ENCODE data around the gene OXCT1. TPM values are rescaled to one million over a fixed set of nuclear protein-coding genes. Genes with fewer than 3 reads are reported as not detected.

Gene OXCT1
- 22.0 and 29.2 TPM in 2 replicates for total RNA-seq

- peak within 1 kb of the TSS; percentile 79 for H3K4me3 ChIP-seq (ENCODE audit: low read depth, low read length)
- no peak for DNase-seq (ENCODE audit: low read depth)
- TF ChIP-seq, protein P1, sequence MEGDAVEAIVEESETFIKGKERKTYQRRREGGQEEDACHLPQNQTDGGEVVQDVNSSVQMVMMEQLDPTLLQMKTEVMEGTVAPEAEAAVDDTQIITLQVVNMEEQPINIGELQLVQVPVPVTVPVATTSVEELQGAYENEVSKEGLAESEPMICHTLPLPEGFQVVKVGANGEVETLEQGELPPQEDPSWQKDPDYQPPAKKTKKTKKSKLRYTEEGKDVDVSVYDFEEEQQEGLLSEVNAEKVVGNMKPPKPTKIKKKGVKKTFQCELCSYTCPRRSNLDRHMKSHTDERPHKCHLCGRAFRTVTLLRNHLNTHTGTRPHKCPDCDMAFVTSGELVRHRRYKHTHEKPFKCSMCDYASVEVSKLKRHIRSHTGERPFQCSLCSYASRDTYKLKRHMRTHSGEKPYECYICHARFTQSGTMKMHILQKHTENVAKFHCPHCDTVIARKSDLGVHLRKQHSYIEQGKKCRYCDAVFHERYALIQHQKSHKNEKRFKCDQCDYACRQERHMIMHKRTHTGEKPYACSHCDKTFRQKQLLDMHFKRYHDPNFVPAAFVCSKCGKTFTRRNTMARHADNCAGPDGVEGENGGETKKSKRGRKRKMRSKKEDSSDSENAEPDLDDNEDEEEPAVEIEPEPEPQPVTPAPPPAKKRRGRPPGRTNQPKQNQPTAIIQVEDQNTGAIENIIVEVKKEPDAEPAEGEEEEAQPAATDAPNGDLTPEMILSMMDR (conservative IDR thresholded peaks at IDR 0.05; ENCODE audit: low read depth, low read length): no peak
Measured at GRCh38 chr5:41869724-41870626, at the start of gene OXCT1. Gene OXCT1 (minus strand): TSS chr5:41870425. CDS start chr5:41870358, 67 bp downstream.

DNA sequence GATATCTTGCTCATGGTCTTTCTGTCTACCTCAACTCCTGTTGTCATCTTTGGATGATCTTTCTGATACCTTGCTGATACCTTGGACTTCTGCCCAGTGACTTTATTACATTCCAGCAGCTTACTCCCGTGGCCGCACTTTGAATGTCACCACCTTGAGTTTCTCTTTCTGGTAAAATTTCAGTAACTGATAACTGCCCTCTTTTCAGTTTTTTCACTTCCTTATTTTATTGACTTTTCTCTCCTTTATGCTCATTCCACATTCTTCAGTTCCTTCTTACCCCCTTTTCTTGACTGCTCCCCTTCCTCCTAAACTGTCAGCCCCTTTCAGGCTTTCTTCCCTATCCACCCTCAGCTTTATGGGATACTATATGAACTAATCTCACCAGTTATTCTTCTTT is 47.9 kb upstream of the OXCT1 start:
- no peak overlapping the region for H3K4me3 ChIP-seq (ENCODE audit: low read depth, low read length)
- DNase-seq (ENCODE audit: low read depth): no peak
- TF ChIP-seq, protein P1 (conservative IDR thresholded peaks at IDR 0.05; ENCODE audit: low read depth, low read length): no peak

DNA sequence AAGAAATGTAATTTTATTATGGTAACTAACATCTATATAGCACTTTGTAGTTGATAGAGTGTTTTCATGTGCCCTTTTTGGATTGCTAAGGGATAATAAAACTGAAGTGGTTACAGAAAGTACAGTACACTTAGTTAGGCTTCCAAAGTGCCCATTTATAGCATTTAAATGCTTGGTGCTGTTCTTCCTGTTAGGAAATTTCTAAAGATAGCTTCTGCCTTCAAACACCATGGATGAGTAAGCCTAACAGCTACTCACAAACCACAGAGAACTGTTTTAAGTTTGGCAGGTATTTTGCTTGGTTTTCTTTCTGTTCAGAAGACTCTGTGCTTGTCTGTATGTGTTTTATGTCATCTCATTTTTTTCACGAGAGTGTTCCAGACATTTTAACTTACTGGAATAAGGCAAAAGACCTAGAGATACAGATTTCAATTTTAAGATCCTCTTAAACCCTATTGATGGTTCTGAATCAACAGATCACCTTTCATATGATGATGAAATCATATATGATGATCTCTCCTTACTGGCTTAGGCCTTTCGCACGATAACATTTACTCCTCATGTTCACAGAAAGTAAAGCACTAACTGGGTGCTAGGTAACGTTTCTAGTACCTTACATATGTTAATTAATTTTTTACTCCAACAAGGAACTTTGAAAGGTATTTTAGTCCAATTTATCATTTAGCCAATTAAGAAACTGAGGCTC is 38.3 kb upstream of the OXCT1 start:
- H3K4me3 ChIP-seq (ENCODE audit: low read depth, low read length): no peak overlapping the region
- no peak for DNase-seq (ENCODE audit: low read depth)
- TF ChIP-seq, protein P1 (conservative IDR thresholded peaks at IDR 0.05; ENCODE audit: low read depth, low read length): no peak

DNA sequence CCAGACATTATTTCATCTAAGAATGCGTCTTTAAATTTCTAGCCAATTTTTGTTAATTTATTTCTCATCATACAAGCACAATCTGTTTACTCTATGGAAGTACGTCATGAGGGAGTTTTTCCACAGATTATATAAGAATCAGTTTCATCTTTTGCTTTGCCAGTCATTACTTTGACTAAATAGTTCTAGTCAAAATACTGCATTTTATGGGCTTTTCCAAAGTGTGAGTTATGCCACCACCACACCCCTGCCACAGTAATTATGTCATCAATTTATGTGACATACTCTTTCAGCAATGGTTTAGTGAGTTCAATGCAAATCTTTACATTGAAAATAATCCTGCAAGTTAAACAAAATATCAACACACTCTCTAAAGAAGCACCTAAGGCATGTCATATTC is 35.9 kb upstream of the OXCT1 start:
- no peak overlapping the region for H3K4me3 ChIP-seq (ENCODE audit: low read depth, low read length)
- DNase-seq (ENCODE audit: low read depth): no peak
- TF ChIP-seq, protein P1 (conservative IDR thresholded peaks at IDR 0.05; ENCODE audit: low read depth, low read length): no peak

- DNase-seq (ENCODE audit: low read depth): peak; percentile 95
- TF ChIP-seq, protein P1 (conservative IDR thresholded peaks at IDR 0.05; ENCODE audit: low read depth, low read length): no peak
- H3K4me3 ChIP-seq (ENCODE audit: low read depth, low read length): peak within 1 kb of the TSS; percentile 85
Measured at GRCh38 chr5:41903892-41904799, 33.9 kb upstream of the OXCT1 start, which contains the start of gene RIMOC1. Gene RIMOC1 (plus strand): TSS chr5:41904344. CDS start chr5:41904368, 24 bp downstream.

- peak overlapping the region; percentile 61 for H3K4me3 ChIP-seq (ENCODE audit: low read depth, low read length)
- TF ChIP-seq, protein P1 (conservative IDR thresholded peaks at IDR 0.05; ENCODE audit: low read depth, low read length): no peak
- DNase-seq (ENCODE audit: low read depth): no peak
Measured at GRCh38 chr5:41903382-41903891, 33.2 kb upstream of the OXCT1 start.

Measured in epithelial cell of proximal tubule (primary cell).